ENCODE results near the gene WWOX. TPM values are rescaled to one million over a fixed set of nuclear protein-coding genes. Genes with fewer than 3 reads are reported as not detected.

WWOX gene
- total and polyA plus RNA-seq, 2 experiments from 2014 or later: 17.0 to 39.8 TPM

DNA sequence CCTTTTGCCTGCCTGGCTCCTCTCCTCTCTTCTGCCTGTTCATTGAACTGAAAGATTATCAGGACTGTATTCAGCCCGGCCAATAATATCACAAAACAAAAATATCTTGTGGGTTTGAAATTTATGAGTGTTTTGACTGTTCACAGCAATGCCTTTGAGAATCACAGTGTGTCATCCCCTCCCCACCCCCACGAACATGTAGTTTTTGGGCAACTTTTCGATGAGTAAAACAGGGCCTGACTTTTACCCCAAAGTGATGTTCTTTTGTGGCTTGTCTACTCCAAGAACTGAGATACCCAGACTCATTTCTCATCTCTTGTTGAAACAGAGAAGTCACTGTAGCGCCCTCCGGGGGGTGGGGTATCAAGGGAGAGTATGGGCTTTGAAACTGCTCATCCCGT, 675.7 kb downstream of the WWOX start:
- Histone ChIP-seq H3K27me3 (no peaks in the 10 kb centered on the region), H3K27ac (no peak overlapping the region), H3K9me3 (ENCODE audit: low read depth) (no peaks in the 10 kb centered on the region), H3K9me2 (replicated peaks; ENCODE audit: insufficient read depth) (no peaks in the 10 kb centered on the region), H4K20me1 (ENCODE audit: insufficient read depth, poor library complexity, severe bottlenecking) (no peaks in the 10 kb centered on the region), H3K4me1 (ENCODE audit: insufficient read depth) (no peaks in the 10 kb centered on the region), H3K36me3 (replicated peaks; ENCODE audit: insufficient read depth, low read depth) (no peaks in the 10 kb centered on the region), H3K4me2 (no peak overlapping the region), H2AFZ (no peak overlapping the region), H3K79me2 (no peaks in the 10 kb centered on the region), H3K4me3 (no peak overlapping the region)
- DNase-seq (ENCODE audit: low spot score): no peak
- TF ChIP-seq EZH2phosphoT487 (IDR thresholded peaks at IDR 0.05; ENCODE audit: low read depth, severe bottlenecking, unreplicated experiment) (no peak), EZH2 (IDR thresholded peaks at IDR 0.05; ENCODE audit: borderline replicate concordance) (no peak)
- TF ChIP-seq, protein P1, sequence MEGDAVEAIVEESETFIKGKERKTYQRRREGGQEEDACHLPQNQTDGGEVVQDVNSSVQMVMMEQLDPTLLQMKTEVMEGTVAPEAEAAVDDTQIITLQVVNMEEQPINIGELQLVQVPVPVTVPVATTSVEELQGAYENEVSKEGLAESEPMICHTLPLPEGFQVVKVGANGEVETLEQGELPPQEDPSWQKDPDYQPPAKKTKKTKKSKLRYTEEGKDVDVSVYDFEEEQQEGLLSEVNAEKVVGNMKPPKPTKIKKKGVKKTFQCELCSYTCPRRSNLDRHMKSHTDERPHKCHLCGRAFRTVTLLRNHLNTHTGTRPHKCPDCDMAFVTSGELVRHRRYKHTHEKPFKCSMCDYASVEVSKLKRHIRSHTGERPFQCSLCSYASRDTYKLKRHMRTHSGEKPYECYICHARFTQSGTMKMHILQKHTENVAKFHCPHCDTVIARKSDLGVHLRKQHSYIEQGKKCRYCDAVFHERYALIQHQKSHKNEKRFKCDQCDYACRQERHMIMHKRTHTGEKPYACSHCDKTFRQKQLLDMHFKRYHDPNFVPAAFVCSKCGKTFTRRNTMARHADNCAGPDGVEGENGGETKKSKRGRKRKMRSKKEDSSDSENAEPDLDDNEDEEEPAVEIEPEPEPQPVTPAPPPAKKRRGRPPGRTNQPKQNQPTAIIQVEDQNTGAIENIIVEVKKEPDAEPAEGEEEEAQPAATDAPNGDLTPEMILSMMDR (IDR thresholded peaks at IDR 0.05; ENCODE audit: poor library complexity): no peak
- 96% methylated on average over 6 of the region's 6 CpGs for WGBS (ENCODE audit: low lambda C conversion rate, missing lambda C conversion rate)

DNA sequence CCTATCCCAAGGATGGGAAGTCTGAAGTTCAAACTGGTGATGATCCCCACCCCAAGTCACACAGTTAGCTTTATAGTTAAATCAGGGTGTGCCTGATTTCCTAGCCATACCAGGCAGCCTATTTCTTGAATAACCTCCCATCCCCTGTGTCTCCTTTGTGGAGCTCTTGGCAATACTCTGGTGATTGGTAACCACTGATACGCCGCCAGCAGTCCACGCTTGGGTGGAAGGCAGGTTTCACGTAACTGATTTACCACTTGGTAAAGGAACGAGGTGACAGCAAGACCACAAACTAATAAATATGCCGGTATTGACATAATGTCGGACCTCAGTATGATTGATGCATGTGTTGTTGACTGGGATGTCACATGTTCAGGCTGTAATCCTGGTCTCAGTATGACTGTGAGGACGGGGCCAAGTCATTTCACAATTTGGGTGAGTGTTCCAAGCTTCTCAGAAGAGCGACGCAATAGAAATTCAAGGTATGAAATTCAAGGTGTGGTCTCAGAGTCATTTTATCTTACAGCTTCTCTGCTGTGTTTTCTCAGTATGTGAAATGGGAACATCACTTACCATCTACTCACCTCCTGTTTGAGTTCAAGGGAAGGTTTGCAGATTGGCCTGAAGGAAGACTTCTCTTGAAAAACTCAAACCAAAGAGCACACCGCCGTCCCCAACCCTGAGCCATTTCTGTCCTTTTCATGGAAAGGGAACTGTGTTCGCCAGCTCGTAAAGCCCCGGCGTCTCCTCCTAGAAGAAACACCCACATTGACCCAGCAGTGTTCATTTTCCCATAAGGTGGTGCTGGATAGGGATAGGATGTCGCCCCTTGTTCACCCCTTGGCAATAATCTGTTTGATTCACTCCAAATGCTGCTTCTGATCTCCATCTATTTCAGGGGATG, 678.9 kb downstream of the WWOX start:
- H3K4me2 ChIP-seq: no peak overlapping the region
- H3K4me3 ChIP-seq: no peak overlapping the region
- peak overlapping the region; percentile 35 for H3K27ac ChIP-seq
- DNase-seq (ENCODE audit: low spot score): peak; percentile 33
- no peaks in the 10 kb centered on the region for H4K20me1 ChIP-seq (ENCODE audit: insufficient read depth, poor library complexity, severe bottlenecking)
- no peak overlapping the region for H2AFZ ChIP-seq
- no peaks in the 10 kb centered on the region for H3K27me3 ChIP-seq
- 92% methylated on average over 17 of the region's 17 CpGs for WGBS (ENCODE audit: low lambda C conversion rate, missing lambda C conversion rate)
- no peaks in the 10 kb centered on the region for H3K4me1 ChIP-seq (ENCODE audit: insufficient read depth)
- H3K79me2 ChIP-seq: no peaks in the 10 kb centered on the region
- TF ChIP-seq EZH2 (IDR thresholded peaks at IDR 0.05; ENCODE audit: borderline replicate concordance): no peak
- TF ChIP-seq, protein P1 (IDR thresholded peaks at IDR 0.05; ENCODE audit: poor library complexity): no peak
- no peak for TF ChIP-seq EZH2phosphoT487 (IDR thresholded peaks at IDR 0.05; ENCODE audit: low read depth, severe bottlenecking, unreplicated experiment)
- H3K36me3 ChIP-seq (replicated peaks; ENCODE audit: insufficient read depth, low read depth): no peaks in the 10 kb centered on the region
- H3K9me2 ChIP-seq (replicated peaks; ENCODE audit: insufficient read depth): no peaks in the 10 kb centered on the region
- no peaks in the 10 kb centered on the region for H3K9me3 ChIP-seq (ENCODE audit: low read depth)

DNA sequence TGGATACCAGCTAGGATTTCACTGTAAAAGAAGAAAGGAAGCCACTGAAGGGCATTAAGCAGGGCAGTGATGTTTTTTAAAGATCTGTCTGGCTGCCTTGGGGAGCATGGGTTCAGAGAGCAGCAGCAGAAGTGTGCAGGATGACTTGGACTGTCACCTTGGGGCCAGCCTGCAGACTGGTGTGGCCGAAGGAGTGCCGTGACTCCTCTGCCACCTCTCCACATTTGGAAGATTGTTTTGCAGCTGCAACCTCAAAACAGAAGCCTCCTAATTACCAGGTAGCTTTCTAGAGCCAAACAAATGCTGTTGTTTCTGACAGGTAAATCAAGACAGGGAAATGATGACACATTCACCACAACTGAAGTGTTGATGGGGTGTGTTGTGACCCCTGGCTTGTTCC, 681.4 kb downstream of the WWOX start:
- Histone ChIP-seq H4K20me1 (ENCODE audit: insufficient read depth, poor library complexity, severe bottlenecking) (no peaks in the 10 kb centered on the region), H3K27me3 (no peaks in the 10 kb centered on the region), H3K9me2 (replicated peaks; ENCODE audit: insufficient read depth) (no peaks in the 10 kb centered on the region), H3K4me2 (no peak overlapping the region), H3K36me3 (replicated peaks; ENCODE audit: insufficient read depth, low read depth) (no peaks in the 10 kb centered on the region), H3K4me3 (no peak overlapping the region), H3K9me3 (ENCODE audit: low read depth) (no peaks in the 10 kb centered on the region), H3K79me2 (no peaks in the 10 kb centered on the region), H3K4me1 (ENCODE audit: insufficient read depth) (no peaks in the 10 kb centered on the region), H2AFZ (no peak overlapping the region), H3K27ac (no peak overlapping the region)
- no peak for TF ChIP-seq EZH2phosphoT487 (IDR thresholded peaks at IDR 0.05; ENCODE audit: low read depth, severe bottlenecking, unreplicated experiment)
- TF ChIP-seq EZH2 (IDR thresholded peaks at IDR 0.05; ENCODE audit: borderline replicate concordance): no peak
- TF ChIP-seq, protein P1 (IDR thresholded peaks at IDR 0.05; ENCODE audit: poor library complexity): no peak
- 60% methylated on average over 2 of the region's 2 CpGs for WGBS (ENCODE audit: low lambda C conversion rate, missing lambda C conversion rate)
- DNase-seq (ENCODE audit: low spot score): no peak

Data from hepatocyte (in vitro differentiated cells).